ENCODE results near the gene CERT1.
"Not testable (repeated sequence)": the region's sequence is repeated elsewhere in the genome, so short reads cannot be mapped to it uniquely, and the experiment has no call there.

The CERT1 gene

DNA sequence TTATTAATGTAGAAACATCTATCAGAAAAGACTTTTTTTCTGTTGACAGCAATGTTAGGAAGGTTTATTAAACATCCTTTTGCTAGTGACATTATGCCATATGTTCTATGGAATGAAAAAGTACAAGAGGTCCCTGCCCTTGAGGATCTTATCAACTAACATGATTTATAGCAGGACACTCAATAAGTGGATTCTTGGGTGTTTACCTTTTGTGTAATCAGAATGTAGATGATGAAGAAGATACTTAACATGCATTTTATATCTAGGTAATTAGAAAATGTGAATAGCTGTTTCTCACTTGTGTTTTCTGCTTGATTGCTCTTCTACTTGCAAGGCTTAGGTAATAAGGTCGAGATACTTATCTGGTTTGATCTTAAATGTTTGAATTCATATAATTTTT, 169.5 kb downstream of the CERT1 start:
- no peak for DNase-seq

DNA sequence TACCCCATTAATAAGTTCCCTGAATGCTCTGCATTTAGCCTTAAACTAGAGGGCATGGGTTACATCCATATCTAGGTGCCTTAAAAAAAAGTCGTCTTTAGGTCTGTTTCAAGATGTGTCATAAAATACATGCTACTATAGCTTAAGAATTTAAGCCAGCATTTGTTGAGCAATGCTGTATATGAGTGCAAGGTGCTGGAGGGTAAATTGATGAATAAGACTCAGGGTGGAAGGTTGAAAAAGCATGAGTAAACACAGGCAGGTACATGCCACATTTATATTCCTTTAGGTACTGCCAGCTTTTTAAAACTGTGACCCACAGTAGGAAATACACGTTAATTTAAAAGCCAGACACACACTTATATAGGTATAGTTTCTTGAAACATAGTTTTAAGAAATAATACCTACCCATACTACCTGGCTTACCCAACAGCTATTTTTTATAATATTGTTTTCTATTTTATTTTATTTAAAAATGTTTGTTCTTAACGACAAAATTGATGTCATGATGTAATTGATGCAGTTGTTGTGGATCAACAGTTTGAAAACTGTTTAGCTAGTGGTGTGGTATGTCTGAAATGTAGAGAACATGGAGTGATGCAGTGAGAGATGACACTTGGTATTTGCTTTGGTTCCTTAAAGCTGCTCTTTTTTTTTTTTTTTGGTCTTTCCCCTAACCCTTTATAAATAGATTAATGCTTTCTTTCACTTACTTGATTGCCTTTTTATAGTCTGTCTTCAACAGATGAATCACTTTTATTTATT, 170.5 kb downstream of the CERT1 start:
- DNase-seq, result no peak

DNA sequence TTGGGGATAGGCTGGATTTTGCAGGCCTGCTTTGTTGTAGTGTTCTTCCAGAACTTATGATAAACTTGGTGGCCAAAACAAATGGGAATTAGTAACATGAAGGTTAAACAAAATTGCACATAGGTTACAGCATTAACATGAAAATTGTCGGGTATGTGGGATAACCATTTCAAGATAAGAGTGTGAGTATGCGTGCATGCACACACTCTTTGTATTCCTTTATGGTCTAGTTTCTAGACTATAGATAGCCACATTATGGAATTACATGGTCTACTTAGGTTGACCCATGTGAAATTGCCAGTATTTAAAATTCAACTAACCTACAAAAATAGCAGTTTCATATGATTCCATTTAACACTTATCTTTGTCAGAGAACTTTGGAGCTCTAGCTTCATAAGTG, 173.0 kb downstream of the CERT1 start:
- DNase-seq, result no peak

DNA sequence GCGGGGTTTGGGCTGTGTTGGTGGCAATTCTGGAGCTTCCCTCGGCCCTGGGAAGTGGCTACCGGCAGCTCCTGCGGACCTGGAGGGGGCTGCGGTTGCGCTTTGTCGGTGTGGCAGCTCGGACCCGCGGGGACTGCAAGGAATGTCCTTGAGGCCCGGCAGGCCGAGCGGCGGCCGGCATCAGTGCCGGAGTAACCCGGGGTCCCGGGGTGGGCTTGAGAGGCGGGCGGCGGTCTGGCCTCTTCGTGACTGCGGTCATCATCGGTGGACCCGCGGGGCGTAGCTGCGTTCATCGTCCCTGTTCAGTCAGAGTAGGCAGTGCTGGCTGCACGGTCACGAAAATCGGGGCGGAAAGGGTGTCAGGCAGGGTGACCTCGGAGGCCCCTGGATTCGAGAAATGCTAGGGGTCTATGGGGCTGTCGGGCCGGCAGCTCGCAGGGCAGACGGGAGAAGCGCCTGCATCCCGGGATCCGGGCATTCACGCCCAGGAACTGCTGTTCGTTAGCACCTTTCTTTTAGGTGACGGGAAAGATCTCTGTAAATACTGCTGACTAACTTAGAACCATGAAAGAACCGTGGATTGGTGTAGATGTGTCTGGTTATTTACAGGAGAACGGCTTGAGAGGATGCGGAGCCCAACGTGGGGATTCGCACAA, 173.9 kb downstream of the CERT1 start:
- peak; percentile 35 to 56 (median 44) for DNase-seq

DNA sequence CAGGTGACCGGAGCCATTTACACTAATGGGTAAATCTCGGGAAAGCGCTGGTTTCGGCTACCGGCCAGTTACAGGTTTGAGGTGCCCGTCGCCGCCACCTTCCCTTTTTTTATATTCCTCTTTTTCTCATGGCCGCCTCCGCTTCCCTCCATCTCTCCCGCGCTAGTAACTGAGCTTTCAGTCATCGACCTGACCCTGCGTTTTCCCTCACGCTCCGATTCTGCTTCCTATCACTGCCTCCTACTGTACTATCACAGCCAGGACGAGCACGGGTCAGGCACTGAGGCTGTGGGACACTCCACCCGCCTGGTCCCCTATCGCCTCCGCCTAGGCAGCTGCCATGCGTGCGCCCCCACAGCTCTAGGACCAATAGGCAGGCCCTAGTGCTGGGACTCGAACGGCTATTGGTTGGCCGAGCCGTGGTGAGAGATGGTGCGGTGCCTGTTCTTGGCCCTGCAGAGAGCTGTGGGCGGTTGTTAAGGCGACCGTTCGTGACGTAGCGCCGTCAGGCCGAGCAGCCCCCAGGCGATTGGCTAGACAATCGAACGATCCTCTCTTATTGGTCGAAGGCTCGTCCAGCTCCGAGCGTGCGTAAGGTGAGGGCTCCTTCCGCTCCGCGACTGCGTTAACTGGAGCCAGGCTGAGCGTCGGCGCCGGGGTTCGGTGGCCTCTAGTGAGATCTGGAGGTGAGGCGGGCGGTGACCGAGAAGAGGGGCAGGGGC, 174.7 kb downstream of the CERT1 start, which contains the start of gene HMGCR:
HMGCR (plus strand) TSS at position 606 of the 722 bp plus-strand sequence. CDS start 5,386 bp downstream, outside the sequence.
- peak; percentile 99 to 100 (median 99) for DNase-seq

DNA sequence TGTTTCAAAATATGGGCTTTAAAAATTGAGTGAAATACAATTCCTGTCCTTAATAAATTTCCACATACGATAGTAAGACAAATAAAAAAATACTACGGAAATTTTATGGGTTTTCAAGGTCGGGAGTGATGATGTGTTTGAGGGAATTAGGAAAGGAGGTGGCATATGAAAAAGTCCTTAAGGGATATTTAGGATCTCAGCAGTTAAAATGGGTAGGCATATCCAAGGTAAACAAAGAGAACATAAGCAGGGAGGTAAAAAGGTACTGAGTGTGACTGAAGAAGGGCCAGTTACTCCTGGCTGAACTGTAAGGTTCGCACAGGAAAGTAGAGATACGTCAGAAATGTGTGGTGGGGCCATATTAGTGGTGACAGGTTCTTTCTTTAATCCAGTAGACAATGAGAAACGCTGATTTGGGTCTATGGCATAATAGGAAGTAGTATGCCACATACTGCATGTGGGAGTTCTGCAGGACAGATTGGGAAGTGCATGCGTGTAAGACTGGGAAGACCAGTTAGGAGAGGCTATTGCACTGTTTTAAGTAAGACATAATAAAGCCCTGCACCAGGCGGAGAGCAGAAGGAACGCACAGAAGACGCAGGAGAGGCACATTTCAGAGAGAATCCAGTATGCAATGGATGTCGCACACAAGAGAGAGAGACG, 175.3 kb downstream of the CERT1 start:
- peak; percentile 79 to 93 (median 85) for DNase-seq

DNA sequence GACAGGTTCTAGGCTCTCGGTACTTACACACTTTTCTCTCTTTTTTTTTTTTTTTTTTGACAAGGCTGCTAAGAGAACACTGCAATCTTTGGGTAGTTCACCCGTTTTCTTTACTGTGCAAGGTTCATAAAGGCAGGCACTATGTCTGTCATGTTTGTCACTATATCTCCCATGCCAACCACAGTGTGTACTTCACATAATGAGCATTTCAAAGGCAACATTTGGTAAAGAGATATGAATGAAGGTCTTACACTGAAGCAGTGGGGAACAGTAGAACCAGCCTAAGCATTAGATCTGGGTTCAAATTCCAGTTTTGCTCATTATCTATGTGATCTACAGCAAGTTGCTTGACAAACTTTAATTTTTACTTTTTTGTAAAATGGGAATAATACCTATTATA, 175.9 kb downstream of the CERT1 start:
- DNase-seq, result no peak

DNA sequence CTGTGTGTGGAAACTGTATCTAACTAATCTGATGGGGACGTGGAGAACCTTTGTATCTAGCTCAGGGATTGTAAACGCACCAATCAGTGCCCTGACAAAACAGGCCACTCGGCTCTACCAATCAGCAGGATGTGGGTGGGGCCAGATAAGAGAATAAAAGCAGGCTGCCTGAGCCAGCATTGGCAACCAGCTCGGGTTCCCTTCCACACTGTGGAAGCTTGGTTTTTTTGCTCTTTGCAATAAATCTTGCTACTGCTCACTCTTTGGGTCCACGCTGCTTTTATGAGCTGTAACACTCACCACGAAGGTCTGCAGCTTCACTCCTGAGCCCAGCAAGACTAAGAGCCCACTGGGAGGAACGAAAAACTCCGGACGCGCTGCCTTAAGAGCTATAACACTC, 177.0 kb downstream of the CERT1 start:
- not testable (repeated sequence) for DNase-seq

DNA sequence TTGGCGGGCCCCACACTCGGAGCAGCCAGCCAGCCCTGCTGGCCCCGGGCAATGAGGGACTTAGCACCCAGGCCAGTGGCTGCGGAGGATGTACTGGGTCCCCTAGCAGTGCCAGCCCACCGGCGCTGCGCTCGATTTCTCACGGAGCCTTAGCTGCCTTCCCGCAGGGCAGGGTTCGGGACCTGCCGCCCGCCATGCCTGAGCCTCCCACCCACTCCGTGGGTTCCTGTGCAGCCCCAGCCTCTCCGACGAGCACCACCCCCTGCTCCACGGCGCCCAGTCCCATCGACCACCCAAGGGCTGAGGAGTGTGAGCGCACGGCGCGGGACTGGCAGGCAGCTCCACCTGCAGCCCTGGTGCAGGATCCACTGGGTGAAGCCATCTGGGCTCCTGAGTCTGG, 177.7 kb downstream of the CERT1 start:
- not testable (repeated sequence) for DNase-seq

DNA sequence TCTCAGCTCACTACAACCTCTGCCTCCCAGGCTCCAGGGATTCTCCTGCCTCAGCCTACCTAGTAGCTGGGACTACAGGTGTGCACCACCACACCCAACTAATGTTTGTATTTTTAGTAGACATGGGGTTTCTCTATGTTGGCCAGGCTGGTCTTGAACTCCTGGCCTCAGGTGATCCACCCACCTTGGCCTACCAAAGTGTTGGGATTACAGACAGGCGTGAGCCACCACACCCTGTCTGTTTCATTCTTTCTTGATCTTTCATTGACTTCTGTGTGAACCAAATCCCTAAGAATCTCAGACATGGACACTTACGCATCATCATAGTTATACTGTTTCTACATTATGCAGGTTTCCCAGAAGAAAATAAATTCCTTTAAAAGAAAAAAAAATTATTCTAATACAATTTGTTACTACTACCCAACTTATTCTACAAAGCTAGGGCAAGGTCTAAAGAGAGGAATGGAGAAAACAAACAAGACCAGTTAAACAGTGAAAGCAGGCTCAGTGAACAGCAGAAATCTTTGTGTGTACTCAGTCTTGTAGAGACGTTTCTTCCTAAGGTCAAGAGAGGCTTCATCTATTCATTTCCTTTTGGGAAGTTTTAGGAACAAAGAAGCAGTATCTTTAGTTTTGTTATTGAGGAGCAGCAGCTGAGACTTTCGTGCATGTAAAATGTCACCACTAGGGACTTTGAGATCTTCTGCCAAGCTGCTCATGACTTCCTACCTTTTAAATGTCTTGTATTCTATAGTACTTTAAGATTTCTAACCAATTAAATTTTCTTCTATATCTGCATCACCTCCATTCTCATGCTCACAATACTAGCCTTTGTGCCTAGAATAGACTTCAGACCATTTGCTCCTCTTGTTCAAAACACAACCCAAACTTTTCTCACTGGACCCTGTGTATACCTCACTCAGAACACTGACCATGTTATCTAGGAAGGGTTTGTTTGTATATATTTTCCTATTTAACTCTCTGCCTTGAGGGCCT, 180.0 kb downstream of the CERT1 start:
- peak; percentile 4 to 51 (median 26) for DNase-seq

DNA sequence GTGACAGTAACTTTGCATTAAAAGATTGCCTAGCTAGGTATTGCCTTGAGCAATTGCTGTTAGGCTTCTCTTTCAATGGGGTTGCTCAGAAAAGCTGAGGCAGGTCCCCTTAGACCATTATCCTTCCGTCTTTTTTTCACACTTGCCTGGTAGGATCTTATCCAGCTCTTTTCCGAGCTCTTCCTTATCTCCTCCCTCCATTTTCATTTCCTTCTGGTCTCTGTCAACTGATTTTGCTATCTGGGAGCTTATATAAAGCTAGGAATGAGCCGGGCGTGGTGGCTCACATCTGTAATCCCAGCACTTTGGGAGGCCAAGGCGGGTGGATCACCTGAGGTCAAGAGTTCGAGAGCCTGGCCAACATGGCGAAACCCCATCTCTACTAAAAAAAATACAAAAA, 181.0 kb downstream of the CERT1 start:
- no peak for DNase-seq
